Measurements from ENCODE around the gene CNIH4. TPM values are rescaled to one million over a fixed set of nuclear protein-coding genes. Genes with fewer than 3 reads are reported as not detected.

Gene CNIH4
- total RNA-seq, 1 experiment from 2014 or later = 104 TPM

DNA sequence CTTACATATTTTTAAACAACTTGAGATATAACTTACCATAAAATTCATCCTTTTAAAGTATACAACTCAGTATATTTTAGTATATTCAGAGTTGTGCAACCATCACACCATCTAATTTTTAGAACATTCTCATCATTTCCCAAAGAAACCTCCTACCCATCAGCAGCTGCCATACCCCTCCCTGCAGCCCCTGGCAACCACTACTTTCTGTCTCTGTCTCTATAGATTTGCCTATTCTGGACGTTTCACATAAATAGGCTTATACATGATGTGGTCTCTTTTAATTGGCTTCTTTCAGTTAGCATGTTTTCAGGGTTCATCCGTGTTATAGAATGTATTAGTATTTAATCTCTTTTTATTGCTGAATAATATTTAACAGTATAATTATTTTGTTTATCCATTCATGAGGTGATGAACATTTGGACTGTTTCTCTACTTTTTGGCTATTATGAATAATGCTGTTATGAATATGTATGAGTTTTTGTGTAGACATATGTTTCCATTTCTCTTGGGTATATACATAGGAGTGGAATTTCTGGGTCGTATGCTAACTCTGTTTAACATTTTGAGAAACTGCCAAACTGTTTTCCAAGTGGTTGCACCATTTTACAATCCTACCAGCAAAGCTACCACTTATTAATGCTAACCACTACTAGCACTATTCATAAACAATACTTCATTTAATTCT lies 48.4 kb downstream of the CNIH4 start:
- Histone ChIP-seq H3K79me2 (ENCODE audit: insufficient read depth, low read length) (no peaks in the 10 kb centered on the region), H2BK5ac (ENCODE audit: insufficient read length, low read length) (no peak overlapping the region), H3K27ac (ENCODE audit: insufficient read length, low read depth, low read length) (no peak overlapping the region), H4K20me1 (ENCODE audit: control insufficient read depth, insufficient read depth, insufficient read length) (no peaks in the 10 kb centered on the region), H4K5ac (ENCODE audit: insufficient read length, low read depth, low read length) (no peak overlapping the region), H3K23me2 (ENCODE audit: insufficient read length, low read depth, low read length, poor library complexity, severe bottlenecking) (no peaks in the 10 kb centered on the region), H2BK20ac (ENCODE audit: low read depth, low read length, poor library complexity, severe bottlenecking) (no peak overlapping the region), H2BK15ac (ENCODE audit: low read depth, low read length) (no peak overlapping the region), H2BK120ac (ENCODE audit: low read depth, low read length, poor library complexity, severe bottlenecking) (no peak overlapping the region), H3K9me3 (ENCODE audit: control insufficient read depth, low read depth, low read length) (no peaks in the 10 kb centered on the region), H2AFZ (ENCODE audit: low read length) (no peak overlapping the region), H4K8ac (replicated peaks; ENCODE audit: insufficient read length, low read depth, low read length) (no peak overlapping the region), H2BK12ac (ENCODE audit: insufficient read length, low read depth, low read length) (no peak overlapping the region), H3K79me1 (ENCODE audit: insufficient read depth, low read depth, low read length, poor library complexity, severe bottlenecking) (no peaks in the 10 kb centered on the region), H3K27me3 (ENCODE audit: insufficient read depth, low read length) (no peaks in the 10 kb centered on the region), H3K4me1 (ENCODE audit: insufficient read depth, low read length) (no peaks in the 10 kb centered on the region), H3T11ph (ENCODE audit: low read length) (no peak overlapping the region), H2AK5ac (ENCODE audit: insufficient read length, low read length) (no peak overlapping the region), H3K56ac (ENCODE audit: insufficient read length, low read depth, low read length) (no peak overlapping the region), H4K91ac (ENCODE audit: insufficient read length, low read depth, low read length) (no peak overlapping the region), H3K9ac (ENCODE audit: extremely low read depth, insufficient read length, low read length) (no peak overlapping the region), H3K23ac (ENCODE audit: insufficient read length, low read depth, low read length) (no peak overlapping the region), H3K4me2 (ENCODE audit: insufficient read depth, insufficient read length, low read length) (no peak overlapping the region), H3K4ac (ENCODE audit: low read depth, low read length) (no peak overlapping the region), H3K14ac (ENCODE audit: insufficient read depth, low read length) (no peak overlapping the region), H3K18ac (ENCODE audit: insufficient read length, low read depth, low read length) (no peak overlapping the region)
- WGBS (ENCODE audit: extremely low coverage, insufficient read length, low lambda C conversion rate) = no CpG with 5 or more reads among the region's 3 CpGs
- no peak overlapping the region for H3K27ac Mint-ChIP-seq
- H3K9me3 Mint-ChIP-seq = no peaks in the 10 kb centered on the region
- no peaks in the 10 kb centered on the region for H3K27me3 Mint-ChIP-seq (ENCODE audit: low read depth)
- DNase-seq = no peak
- H3K4me1 Mint-ChIP-seq = 0 out of 4 replicates have a peak, but pooled peaks cover 0 to 4% of the 10 kb centered on the region in 2 experiments
- TF ChIP-seq, protein P1, sequence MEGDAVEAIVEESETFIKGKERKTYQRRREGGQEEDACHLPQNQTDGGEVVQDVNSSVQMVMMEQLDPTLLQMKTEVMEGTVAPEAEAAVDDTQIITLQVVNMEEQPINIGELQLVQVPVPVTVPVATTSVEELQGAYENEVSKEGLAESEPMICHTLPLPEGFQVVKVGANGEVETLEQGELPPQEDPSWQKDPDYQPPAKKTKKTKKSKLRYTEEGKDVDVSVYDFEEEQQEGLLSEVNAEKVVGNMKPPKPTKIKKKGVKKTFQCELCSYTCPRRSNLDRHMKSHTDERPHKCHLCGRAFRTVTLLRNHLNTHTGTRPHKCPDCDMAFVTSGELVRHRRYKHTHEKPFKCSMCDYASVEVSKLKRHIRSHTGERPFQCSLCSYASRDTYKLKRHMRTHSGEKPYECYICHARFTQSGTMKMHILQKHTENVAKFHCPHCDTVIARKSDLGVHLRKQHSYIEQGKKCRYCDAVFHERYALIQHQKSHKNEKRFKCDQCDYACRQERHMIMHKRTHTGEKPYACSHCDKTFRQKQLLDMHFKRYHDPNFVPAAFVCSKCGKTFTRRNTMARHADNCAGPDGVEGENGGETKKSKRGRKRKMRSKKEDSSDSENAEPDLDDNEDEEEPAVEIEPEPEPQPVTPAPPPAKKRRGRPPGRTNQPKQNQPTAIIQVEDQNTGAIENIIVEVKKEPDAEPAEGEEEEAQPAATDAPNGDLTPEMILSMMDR (conservative IDR thresholded peaks at IDR 0.05) = no peak
- H3K4me3 Mint-ChIP-seq = no peak overlapping the region
- H3K36me3 Mint-ChIP-seq (ENCODE audit: insufficient read depth in 1 of 3, low read depth in 3 of 3) = peaks cover 14 to 82% (median 63%) of the 10 kb centered on the region in 3 experiments

All from H9 (cell line).